SK-N-SH (cell line): ENCODE measurements around the gene DMRTB1.

Source experiments
- FOXJ3 ChIP-seq: sonication (generic); formaldehyde crosslinking; IDR thresholded peaks from 2 replicates; pipeline ENCODE4 v1.5.1; 2020; ENCODE audit warnings: mild to moderate bottlenecking, missing genetic modification reagents
- TF ChIP-seq, protein P1 (sequence below): fragments of 200-600 bp; sonication (generic); IDR thresholded peaks from 2 replicates; pipeline ENCODE4 v1.6.1; 2017; ENCODE audit warnings: antibody characterized with exemption, mild to moderate bottlenecking, moderate library complexity

DNA sequence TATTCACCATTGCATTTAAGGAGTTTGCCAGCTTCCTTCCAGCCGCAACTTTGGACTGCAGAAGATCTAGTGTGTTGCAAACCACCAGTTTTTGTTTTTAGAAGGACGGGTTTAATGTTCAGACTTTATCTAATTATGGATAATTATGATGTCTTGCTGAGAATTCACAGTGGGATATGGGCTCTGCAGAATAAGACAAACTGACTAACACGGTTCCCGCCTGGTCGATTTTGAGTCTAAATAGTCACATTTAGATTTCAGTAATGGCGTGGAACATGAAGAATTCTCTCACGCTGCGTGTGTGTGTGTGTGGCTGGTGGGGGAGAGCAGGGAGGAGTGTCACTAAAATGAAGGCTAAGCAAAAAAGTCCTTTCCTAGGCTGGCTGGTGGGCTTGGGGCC, 48.5 kb upstream of the DMRTB1 start:
- TF ChIP-seq, protein P1, sequence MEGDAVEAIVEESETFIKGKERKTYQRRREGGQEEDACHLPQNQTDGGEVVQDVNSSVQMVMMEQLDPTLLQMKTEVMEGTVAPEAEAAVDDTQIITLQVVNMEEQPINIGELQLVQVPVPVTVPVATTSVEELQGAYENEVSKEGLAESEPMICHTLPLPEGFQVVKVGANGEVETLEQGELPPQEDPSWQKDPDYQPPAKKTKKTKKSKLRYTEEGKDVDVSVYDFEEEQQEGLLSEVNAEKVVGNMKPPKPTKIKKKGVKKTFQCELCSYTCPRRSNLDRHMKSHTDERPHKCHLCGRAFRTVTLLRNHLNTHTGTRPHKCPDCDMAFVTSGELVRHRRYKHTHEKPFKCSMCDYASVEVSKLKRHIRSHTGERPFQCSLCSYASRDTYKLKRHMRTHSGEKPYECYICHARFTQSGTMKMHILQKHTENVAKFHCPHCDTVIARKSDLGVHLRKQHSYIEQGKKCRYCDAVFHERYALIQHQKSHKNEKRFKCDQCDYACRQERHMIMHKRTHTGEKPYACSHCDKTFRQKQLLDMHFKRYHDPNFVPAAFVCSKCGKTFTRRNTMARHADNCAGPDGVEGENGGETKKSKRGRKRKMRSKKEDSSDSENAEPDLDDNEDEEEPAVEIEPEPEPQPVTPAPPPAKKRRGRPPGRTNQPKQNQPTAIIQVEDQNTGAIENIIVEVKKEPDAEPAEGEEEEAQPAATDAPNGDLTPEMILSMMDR, result no peak
- no peak for TF ChIP-seq FOXJ3 (CRISPR knock-in tag)
